Subcutaneous abdominal adipose tissue (tissue), 5 donors: Measurements from ENCODE around the gene TMEM139.
A peak's percentile ranks its signal among the peaks of the same experiment; 100 is the strongest.

Source experiments
- H3K27ac ChIP-seq: one replicate; pipeline ENCODE4 v1.7.0; 2013; ENCODE audit warnings: low read depth, mild to moderate bottlenecking, inconsistent platforms, low read length, moderate library complexity
- H3K27me3 ChIP-seq, 5 donors: one replicate each; pipeline ENCODE4 v1.7.0; 2013; ENCODE audit warnings: low read length in 5 of 5, inconsistent platforms in 1 of 5; ENCODE audit not compliant: control insufficient read depth in 5 of 5, insufficient read depth in 4 of 5
- H3K36me3 ChIP-seq, 5 donors: one replicate each; pipeline ENCODE4 v1.7.0; 2013; ENCODE audit warnings: low read length in 5 of 5; ENCODE audit not compliant: control insufficient read depth in 5 of 5, insufficient read depth in 5 of 5
- H3K4me1 ChIP-seq, 5 donors: one replicate each; pipeline ENCODE4 v1.7.0; 2013; ENCODE audit warnings: low read length in 5 of 5, mild to moderate bottlenecking in 3 of 5, moderate library complexity in 1 of 5; ENCODE audit not compliant: control insufficient read depth in 5 of 5, insufficient read depth in 5 of 5
- H3K4me3 ChIP-seq, 5 donors: one replicate each; pipeline ENCODE4 v1.7.0; 2013; ENCODE audit warnings: low read length in 5 of 5, low read depth in 1 of 5
- H3K9ac ChIP-seq, 5 donors: one replicate each; pipeline ENCODE4 v1.7.0; 2013; ENCODE audit warnings: low read length in 5 of 5, mild to moderate bottlenecking in 4 of 5, moderate library complexity in 3 of 5
- H3K9me3 ChIP-seq, 5 donors: one replicate each; pipeline ENCODE4 v1.7.0; 2013; ENCODE audit warnings: low read length in 5 of 5; ENCODE audit not compliant: control insufficient read depth in 5 of 5
- donor health status: healthy.
- donor health status: healthy.
- donor health status: healthy.
- donor health status: healthy.
- donor health status: healthy.

TMEM139 gene

DNA sequence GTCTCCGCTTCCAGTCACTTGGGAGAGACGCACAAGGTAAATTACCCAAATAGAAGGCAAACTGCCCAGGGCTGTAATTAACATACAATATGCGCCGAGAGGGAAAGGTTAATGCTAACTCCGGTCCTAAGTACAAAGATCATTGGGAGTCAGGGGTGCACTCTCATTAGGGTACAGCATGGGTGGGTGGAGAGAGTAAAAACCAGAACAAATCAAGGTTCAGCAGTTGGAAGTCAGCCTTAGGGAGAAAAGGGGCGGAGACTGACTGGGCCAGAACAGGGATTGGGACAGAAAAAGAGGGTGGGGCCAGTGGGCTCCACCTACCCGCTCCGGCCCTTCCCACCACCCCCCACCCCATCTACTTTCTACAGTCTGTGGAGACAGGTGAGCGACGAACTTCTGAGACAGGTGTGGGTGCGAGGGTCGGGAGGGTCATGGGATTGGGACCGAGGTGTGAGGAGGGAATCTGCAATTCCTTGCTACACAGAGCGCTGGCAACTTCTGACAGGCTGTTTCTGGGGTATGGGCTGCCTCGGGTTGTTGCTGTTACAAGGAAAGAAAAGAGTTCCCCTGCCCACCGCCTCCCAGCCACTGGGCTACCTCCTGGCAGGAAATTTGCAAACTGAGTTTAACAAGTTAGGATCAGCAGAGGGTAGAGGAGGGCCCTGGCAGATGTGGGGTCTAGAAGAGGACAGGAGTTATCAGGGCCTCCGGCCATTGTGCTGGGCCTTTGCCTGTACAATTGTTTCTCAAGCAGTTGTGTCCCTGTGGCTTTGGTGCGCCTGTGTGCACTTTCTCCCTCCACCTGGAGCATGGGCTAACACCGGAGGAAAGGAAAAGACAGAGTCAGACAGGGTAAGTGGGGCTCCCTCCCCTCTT lies at the start of gene TMEM139:
TSS of gene TMEM139 (plus strand) at position 368 of the 879 bp plus-strand sequence. CDS start 1,000 bp downstream, outside the sequence.
- peaks cover 8 to 68% (median 64%) of the 10 kb centered on the region in 5 donors for H3K4me1 ChIP-seq
- peak within 1 kb of the TSS in 3 of 5 donors; percentile 15 to 37 (median 34) for H3K9ac ChIP-seq
- no peaks in the 10 kb centered on the region for H3K9me3 ChIP-seq
- H3K27ac ChIP-seq: peak within 1 kb of the TSS; percentile 30
- no peaks in the 10 kb centered on the region for H3K27me3 ChIP-seq
- no peaks in the 10 kb centered on the region for H3K36me3 ChIP-seq
- H3K4me3 ChIP-seq: peak within 1 kb of the TSS; percentile 30 to 64 (median 54)

DNA sequence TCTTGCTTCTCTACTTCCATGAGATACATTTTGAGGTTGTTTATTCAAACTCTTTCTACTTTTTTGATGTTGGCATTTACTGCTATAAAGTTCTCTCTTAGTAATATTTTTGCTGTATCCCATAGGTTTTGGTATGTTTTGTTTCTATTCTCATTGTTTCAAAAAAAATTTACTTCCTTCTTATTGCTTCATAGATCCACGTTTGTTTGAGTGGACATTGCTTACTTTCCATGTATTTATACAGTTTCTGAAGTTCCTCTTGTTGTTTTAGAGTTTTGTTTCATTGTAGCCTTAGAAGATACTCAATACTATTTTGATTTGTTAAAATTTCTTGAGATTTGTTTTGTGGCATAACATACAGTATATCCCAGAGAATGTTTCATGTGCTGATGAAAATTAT lies 49.2 kb upstream of the TMEM139 start:
- Histone ChIP-seq H3K27me3 (no peaks in the 10 kb centered on the region), H3K27ac (no peak overlapping the region), H3K4me1 (peaks cover 0 to 4% (median 3%) of the 10 kb centered on the region in 5 donors), H3K9ac (no peak overlapping the region), H3K9me3 (peaks cover 6 to 20% (median 11%) of the 10 kb centered on the region in 5 donors), H3K36me3 (no peaks in the 10 kb centered on the region), H3K4me3 (no peak overlapping the region)

DNA sequence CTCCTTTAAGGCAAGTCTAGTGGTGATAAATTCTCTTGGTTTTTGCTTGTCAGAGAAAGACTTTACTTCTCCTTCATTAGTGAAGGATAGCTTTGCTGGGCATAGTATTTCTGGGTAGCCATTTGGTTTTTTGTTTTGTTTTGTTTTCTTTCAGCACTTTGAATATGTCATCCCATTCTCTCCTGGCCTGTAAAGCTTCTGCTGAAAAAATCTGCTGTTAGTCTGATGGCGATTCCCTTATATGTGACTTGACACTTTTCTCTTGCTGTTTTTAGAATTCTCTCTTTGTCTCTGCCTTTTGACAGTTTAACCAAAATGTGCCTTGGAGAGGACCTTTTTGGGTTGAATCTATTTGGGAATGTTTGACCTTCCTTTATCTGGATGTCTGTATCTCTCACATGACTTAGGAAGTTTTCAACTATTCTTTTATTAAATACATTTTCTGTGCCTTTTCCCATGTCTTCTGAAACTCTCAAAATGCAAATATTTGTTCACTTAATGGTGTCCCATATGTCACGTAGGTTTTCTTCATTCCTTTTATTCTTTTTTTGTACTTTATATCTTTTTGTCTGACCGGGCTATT lies 48.3 kb upstream of the TMEM139 start:
- Histone ChIP-seq H3K9me3 (peaks cover 6 to 20% (median 11%) of the 10 kb centered on the region in 5 donors), H3K36me3 (no peaks in the 10 kb centered on the region), H3K4me3 (no peak overlapping the region), H3K9ac (no peak overlapping the region), H3K27ac (no peak overlapping the region), H3K27me3 (no peaks in the 10 kb centered on the region), H3K4me1 (peaks cover 3 to 8% (median 3%) of the 10 kb centered on the region in 5 donors)

DNA sequence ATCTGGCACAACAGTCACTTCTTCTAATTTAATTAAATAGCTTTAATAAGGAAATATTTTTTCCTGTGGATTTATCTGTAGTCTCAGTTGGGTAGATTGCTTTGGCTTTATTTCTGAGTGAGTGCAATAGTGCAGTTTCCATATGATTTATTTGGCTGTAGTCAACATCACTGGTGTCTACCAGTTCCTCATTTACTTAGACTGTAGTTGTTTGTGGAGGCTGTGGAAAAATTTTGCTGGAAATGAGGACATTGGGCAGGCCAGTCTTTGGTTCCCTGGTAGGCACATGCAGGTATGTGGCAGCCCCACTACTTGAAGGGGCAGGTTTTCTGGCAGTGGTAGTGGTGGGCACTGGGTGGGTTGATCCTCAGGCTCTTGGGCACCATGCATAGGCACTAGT lies 47.4 kb upstream of the TMEM139 start:
- no peak overlapping the region for H3K27ac ChIP-seq
- no peak overlapping the region for H3K4me3 ChIP-seq
- H3K9ac ChIP-seq: no peak overlapping the region
- peaks cover 6 to 20% (median 11%) of the 10 kb centered on the region in 5 donors for H3K9me3 ChIP-seq
- peaks cover 3 to 8% (median 3%) of the 10 kb centered on the region in 5 donors for H3K4me1 ChIP-seq
- H3K27me3 ChIP-seq: peaks cover 0 to 2% (median 0%) of the 10 kb centered on the region in 5 donors
- no peaks in the 10 kb centered on the region for H3K36me3 ChIP-seq

DNA sequence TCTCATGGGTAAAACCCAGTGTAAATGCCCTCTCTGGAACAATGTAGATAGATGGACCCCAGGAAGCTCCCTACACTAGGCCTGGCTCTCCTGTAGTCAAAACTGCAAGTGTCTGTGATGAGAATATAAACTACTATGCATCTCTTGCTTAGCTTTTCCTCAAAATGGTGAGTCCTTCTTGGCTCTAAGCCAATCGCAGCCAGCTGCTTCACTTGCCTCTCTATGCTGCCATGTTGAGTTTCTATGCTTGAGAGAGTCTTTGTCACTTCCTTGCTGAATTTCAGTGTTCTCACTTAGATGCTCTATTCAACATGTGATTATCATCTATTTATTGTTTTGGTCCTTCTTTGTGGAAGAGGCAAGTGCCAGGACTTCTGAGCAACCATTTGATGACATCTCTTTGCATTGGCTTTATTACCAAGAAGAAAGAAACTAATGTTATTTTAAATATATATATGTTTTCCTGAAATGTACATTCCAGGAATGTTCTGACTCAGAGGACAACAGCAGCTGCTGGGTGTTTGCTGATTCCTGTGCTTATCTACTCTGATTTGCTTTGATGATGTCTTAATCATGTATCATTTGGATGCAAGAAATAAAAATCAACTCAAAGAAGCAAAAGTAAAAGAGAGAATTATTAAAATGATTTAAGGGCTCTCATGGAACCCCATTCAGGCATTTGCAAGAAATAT lies 46.3 kb upstream of the TMEM139 start:
- H3K27ac ChIP-seq: no peak overlapping the region
- H3K27me3 ChIP-seq: peaks cover 0 to 4% (median 0%) of the 10 kb centered on the region in 5 donors
- H3K4me3 ChIP-seq: no peak overlapping the region

DNA sequence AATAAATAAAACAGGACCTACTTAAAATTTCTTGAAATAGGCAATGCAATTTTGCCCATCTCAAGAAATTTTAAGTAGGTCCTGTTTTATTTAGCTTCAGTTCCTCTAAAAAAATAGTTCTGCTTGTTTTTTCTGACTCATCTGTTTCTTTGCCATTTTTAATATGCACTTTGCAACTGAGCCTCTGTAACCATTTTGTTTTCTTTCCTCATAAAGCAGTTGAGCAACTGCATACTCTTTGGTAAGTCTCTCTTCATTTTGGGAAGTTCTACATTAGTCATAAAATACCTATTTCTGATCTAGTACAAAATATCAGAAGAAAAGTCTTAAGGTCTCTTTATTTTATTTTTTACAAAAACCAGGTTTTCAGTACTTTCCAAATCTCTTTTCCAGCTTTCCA lies 44.9 kb upstream of the TMEM139 start:
- no peak overlapping the region for H3K27ac ChIP-seq
- H3K4me1 ChIP-seq: peaks cover 3 to 8% (median 3%) of the 10 kb centered on the region in 5 donors
- H3K9ac ChIP-seq: no peak overlapping the region
- H3K27me3 ChIP-seq: peaks cover 0 to 7% (median 0%) of the 10 kb centered on the region in 5 donors
- no peaks in the 10 kb centered on the region for H3K36me3 ChIP-seq
- peaks cover 6 to 20% (median 11%) of the 10 kb centered on the region in 5 donors for H3K9me3 ChIP-seq
- H3K4me3 ChIP-seq: no peak overlapping the region

More for the DNA sequence above, 46.3 kb upstream of the TMEM139 start:
- Histone ChIP-seq H3K36me3 (no peaks in the 10 kb centered on the region), H3K9ac (no peak overlapping the region), H3K9me3 (peaks cover 6 to 20% (median 11%) of the 10 kb centered on the region in 5 donors), H3K4me1 (peaks cover 3 to 8% (median 3%) of the 10 kb centered on the region in 5 donors)

DNA sequence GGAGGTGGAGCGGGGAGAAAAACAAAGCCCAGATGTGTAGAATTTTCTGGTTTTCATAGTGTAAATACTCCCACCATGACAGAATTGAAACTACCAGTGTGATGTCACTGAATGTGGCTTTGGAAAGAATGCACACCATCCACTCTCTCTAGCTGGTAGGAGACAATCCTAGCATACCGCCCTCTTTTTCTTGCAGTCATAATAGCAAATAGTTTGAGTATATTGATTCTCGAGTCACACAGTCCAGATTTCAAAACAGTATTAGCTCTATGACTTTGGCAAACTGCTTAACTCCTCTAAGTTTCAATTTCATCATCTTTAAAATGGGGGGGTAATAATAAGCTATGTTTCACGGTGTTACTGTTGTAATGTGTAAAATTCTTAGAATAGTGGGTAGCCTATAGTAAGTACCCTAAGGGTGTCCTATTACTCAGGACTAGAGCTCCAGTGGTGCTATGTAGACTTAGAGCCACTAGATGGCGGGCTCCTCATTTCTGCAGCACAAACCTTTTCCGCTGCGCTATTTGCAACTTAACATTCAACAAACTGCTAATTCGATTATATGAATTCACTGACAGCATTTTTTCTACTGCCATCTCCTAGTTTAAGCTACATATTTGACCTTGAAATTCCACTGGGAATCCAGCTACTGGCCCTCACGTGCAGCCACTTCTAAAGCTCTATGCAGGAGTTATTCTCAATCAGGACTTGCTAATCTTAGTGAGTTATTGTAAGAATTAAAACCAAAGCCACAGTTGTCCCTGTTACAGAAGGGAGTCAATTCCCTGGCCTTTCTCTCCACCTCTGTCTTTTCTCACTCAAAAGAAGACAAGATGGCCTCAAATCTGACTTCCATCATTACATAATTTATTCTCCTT lies 44.2 kb upstream of the TMEM139 start:
- Histone ChIP-seq H3K4me3 (no peak overlapping the region), H3K27ac (no peak overlapping the region), H3K9me3 (peaks cover 6 to 20% (median 11%) of the 10 kb centered on the region in 5 donors), H3K9ac (no peak overlapping the region), H3K27me3 (peaks cover 0 to 7% (median 0%) of the 10 kb centered on the region in 5 donors), H3K4me1 (peaks cover 3 to 8% (median 3%) of the 10 kb centered on the region in 5 donors), H3K36me3 (no peaks in the 10 kb centered on the region)

DNA sequence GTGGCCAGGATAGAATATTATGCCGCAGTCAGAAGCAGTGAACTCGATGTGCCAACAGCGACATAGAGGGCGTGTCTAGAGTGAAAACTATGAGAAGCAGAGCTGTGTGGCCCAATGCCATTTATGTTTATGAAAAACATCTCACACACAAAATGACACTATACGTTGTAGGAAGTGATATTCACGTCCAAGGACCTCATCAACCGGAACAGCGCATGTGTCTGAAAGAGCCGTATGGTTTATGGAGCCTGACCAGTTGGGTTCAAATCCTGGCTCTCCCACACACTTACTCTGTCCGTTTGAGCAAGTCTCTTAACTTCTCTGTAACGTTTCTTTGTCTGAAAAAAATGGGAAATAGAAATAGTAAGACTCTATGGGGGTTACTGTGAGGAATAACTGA lies 42.5 kb upstream of the TMEM139 start:
- Histone ChIP-seq H3K27ac (no peak overlapping the region), H3K36me3 (no peaks in the 10 kb centered on the region), H3K9me3 (peaks cover 0 to 7% (median 3%) of the 10 kb centered on the region in 5 donors), H3K27me3 (peaks cover 0 to 7% (median 0%) of the 10 kb centered on the region in 5 donors), H3K4me3 (no peak overlapping the region), H3K9ac (no peak overlapping the region), H3K4me1 (peaks cover 3 to 8% (median 3%) of the 10 kb centered on the region in 5 donors)

DNA sequence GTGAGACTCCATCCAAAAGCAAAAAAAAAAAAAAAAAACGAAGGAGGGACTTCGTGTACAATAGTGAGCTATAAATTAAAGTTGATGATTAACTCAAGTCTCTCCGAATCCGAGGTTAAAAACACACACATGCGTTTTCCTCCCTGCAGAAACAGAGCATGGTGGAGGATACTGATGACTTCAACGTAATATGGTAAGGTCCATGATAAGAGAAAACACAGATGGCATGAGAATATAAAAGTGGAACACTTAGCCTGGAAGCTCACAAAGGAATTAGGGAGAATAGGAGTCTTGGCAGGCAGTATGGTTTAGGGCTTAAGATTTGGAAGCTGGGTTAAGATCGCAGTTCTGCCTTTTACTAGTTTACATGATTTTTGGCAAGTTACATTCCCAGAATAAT lies 41.6 kb upstream of the TMEM139 start:
- Histone ChIP-seq H3K9me3 (no peaks in the 10 kb centered on the region), H3K27me3 (peaks cover 0 to 7% (median 0%) of the 10 kb centered on the region in 5 donors), H3K36me3 (no peaks in the 10 kb centered on the region), H3K4me3 (no peak overlapping the region), H3K27ac (no peak overlapping the region), H3K9ac (no peak overlapping the region), H3K4me1 (peaks cover 3 to 4% (median 3%) of the 10 kb centered on the region in 5 donors)
